ENCODE data around the gene PPARG.

- TF ChIP-seq POLR2A (IDR thresholded peaks at IDR 0.05), result no peak
- no peak for TF ChIP-seq POLR2AphosphoS5 (IDR thresholded peaks at IDR 0.05; ENCODE audit: insufficient read depth in 1 of 2, low read depth in 1 of 2)
Measured at GRCh38 chr3:12292770-12293169, 3.9 kb downstream of the PPARG start.

Data from vagina (tissue), 2 donors.